Measurements from ENCODE around the gene ARGLU1.

DNA sequence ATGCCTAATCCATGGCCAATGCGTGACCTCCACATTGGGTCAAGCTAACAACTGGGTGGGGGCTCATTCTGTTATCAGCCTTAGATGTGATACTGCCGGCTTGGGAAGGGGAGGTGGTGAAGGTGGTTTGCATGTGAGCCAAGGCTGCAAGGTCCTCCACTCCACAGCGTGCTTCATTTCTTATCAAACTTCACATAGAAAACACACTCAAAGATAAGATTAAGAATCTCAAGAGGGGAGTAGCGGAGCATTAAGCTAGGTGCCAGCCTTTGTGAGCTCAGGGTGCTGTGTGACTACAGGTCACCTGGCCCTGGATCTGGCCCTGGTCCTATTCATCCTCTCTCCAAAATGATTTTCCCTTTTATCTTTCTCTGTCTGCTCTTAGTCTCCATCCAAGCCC is 13.3 kb upstream of the ARGLU1 start:
- TF ChIP-seq, protein P1, sequence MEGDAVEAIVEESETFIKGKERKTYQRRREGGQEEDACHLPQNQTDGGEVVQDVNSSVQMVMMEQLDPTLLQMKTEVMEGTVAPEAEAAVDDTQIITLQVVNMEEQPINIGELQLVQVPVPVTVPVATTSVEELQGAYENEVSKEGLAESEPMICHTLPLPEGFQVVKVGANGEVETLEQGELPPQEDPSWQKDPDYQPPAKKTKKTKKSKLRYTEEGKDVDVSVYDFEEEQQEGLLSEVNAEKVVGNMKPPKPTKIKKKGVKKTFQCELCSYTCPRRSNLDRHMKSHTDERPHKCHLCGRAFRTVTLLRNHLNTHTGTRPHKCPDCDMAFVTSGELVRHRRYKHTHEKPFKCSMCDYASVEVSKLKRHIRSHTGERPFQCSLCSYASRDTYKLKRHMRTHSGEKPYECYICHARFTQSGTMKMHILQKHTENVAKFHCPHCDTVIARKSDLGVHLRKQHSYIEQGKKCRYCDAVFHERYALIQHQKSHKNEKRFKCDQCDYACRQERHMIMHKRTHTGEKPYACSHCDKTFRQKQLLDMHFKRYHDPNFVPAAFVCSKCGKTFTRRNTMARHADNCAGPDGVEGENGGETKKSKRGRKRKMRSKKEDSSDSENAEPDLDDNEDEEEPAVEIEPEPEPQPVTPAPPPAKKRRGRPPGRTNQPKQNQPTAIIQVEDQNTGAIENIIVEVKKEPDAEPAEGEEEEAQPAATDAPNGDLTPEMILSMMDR (IDR thresholded peaks at IDR 0.05) = no peak
- no peak for TF ChIP-seq ZFX (IDR thresholded peaks at IDR 0.05; ENCODE audit: borderline replicate concordance)

All from 22Rv1 (cell line).